NT2/D1 (cell line): ENCODE measurements around the gene TMCC1.
"Not testable (repeated sequence)": the region's sequence is repeated elsewhere in the genome, so short reads cannot be mapped to it uniquely, and the experiment has no call there.

ENCODE experiments used
- SUZ12 ChIP-seq: IDR thresholded peaks from 2 replicates; pipeline ENCODE4 v1.6.1; 2011; ENCODE audit not compliant: insufficient read length, insufficient read depth; ENCODE audit errors: extremely low read depth
- YY1 ChIP-seq: IDR thresholded peaks from 2 replicates; pipeline ENCODE4 v1.6.1; 2011; ENCODE audit not compliant: insufficient read length, insufficient read depth
- ZNF274 ChIP-seq: IDR thresholded peaks from 2 replicates; pipeline ENCODE4 v1.6.1; 2011; ENCODE audit warnings: mild to moderate bottlenecking, low read depth, low read length

DNA sequence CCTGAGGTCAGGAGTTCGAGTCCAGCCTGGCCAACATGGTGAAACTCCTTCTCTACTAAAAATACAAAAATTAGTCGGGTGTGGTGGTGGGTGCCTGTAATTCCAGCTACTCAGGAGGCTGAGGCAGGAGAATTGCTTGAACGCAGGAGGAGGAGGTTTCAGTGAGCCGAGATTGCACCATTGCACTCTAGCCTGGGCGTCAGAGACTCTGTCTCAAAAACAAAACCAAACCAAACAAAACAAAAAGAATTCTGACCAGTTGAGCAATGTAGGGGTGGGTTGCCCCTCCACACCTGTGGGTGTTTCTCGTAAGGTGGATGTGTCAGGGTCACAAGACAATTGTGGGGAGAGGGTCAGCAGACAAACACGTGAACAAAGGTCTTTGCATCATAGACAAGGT, 252.5 kb downstream of the TMCC1 start:
- not testable (repeated sequence) for TF ChIP-seq ZNF274, YY1, SUZ12
